K562 (cell line): Measurements from ENCODE around the gene TTC8. TPM values are rescaled to one million over a fixed set of nuclear protein-coding genes. Genes with fewer than 3 reads are reported as not detected.
A peak's percentile ranks its signal among the peaks of the same experiment; 100 is the strongest.
"Not testable (repeated sequence)": the region's sequence is repeated elsewhere in the genome, so short reads cannot be mapped to it uniquely, and the experiment has no call there.

Experiments used
- ATAC-seq: fragments of 200-7000 bp; cut with Tn5 transposase; 3 replicates; pipeline ENCODE4 v1.9.1; 2020; ENCODE audit warnings: moderate library complexity
- BruUV-seq: library from RNA; stranded (reverse); fragments of 400-500 nt; replicated peaks from 2 replicates; lab custom pipeline; 2021; lab: Mats Ljungman, UMichigan
- CTCF ChIA-PET: fragments of 300-600 bp; formaldehyde crosslinking; extraction: SDS; loops from one replicate; lab custom pipeline; 2021; ENCODE audit warnings: low intra/inter-chr PET ratio; lab: Yijun Ruan, JAX
- POLR2A ChIA-PET: fragments of 300-600, 350-650 bp; sonication (Branson Sonifier 250); formaldehyde crosslinking; extraction: SDS; loops from one replicate; lab custom pipeline; 2021; ENCODE audit warnings: antibody characterized with exemption, inconsistent platforms; lab: Yijun Ruan, JAX
- DNase-seq, 4 experiments: peaks; one replicate each; pipeline versions ENCODE4 v3.0.0 to v3.0.0-alpha.2; 2011 to 2018; ENCODE audit warnings: low spot score in 3 of 4, mixed read lengths in 3 of 4; ENCODE audit errors: extremely low read depth in 1 of 4
- FAIRE-seq: peaks from 2 replicates; lab custom pipeline; 2011; peaks lifted over from hg19 to GRCh38; lab: Jason Lieb, UNC
- H2AFZ ChIP-seq: 2 replicates; pipeline ENCODE4 v1.6.0; 2011; ENCODE audit warnings: low read depth, low read length, control low read depth, inconsistent platforms
- H3K27ac ChIP-seq: fragments of 200-600 bp; 3 replicates; pipeline ENCODE4 v1.8.0; 2011; ENCODE audit warnings: low read depth, mild to moderate bottlenecking, control low read depth, inconsistent platforms, low read length, moderate library complexity, mixed read lengths; ENCODE audit errors: extremely low read depth
- H3K27me3 ChIP-seq, 2 experiments: fragments of 300-600 bp in 1 of 2; 2 replicates in 1 of 2; 3 replicates in 1 of 2; pipeline versions ENCODE4 v1.6.0 to v1.8.0; 2011; ENCODE audit warnings: inconsistent platforms in 2 of 2, low read length in 2 of 2, mild to moderate bottlenecking in 1 of 2, mixed read lengths in 1 of 2, moderate library complexity in 1 of 2; ENCODE audit not compliant: control insufficient read depth in 2 of 2, insufficient read depth in 2 of 2
- H3K36me3 ChIP-seq: fragments of 300-600 bp; 3 replicates; pipeline ENCODE4 v1.8.0; 2011; ENCODE audit warnings: mild to moderate bottlenecking, low read length, inconsistent platforms; ENCODE audit not compliant: control insufficient read depth, insufficient read depth
- H3K4me1 ChIP-seq, 2 experiments: fragments of 200-600 bp in 1 of 2; replicated peaks in 1 of 2; 2 replicates in 1 of 2; 3 replicates in 1 of 2; pipeline versions ENCODE4 v1.5.1 to v1.8.0; 2011; ENCODE audit warnings: inconsistent platforms in 2 of 2, low read length in 2 of 2, mild to moderate bottlenecking in 1 of 2, mixed read lengths in 1 of 2, moderate library complexity in 1 of 2; ENCODE audit not compliant: control insufficient read depth in 2 of 2, insufficient read depth in 2 of 2
- H3K4me2 ChIP-seq: 2 replicates; pipeline ENCODE4 v1.6.1; 2011; ENCODE audit warnings: low read length, control low read depth, inconsistent platforms, mixed read lengths; ENCODE audit not compliant: insufficient read depth
- H3K4me3 ChIP-seq: fragments of 200-600 bp; sonication (generic), shearing (Covaris generic); 2 replicates; pipeline ENCODE4 v1.5.1; 2016; ENCODE audit warnings: control low read depth, inconsistent platforms
- H3K79me2 ChIP-seq: fragments of 200-600 bp; 3 replicates; pipeline ENCODE4 v1.8.0; 2011; ENCODE audit warnings: low read length, inconsistent platforms; ENCODE audit not compliant: control insufficient read depth, insufficient read depth
- H3K9ac ChIP-seq, 2 experiments: 2 replicates each; pipeline versions ENCODE4 v1.6.0 to v1.6.1; 2011; ENCODE audit warnings: low read depth in 2 of 2, low read length in 2 of 2, control low read depth in 1 of 2, inconsistent platforms in 1 of 2, mild to moderate bottlenecking in 1 of 2, mixed read lengths in 1 of 2; ENCODE audit not compliant: insufficient read depth in 1 of 2
- H3K9me1 ChIP-seq: one replicate; pipeline ENCODE4 v1.6.0; 2011; ENCODE audit warnings: inconsistent platforms, mild to moderate bottlenecking, low read length, moderate library complexity; ENCODE audit not compliant: control insufficient read depth, insufficient read depth
- H3K9me3 ChIP-seq: replicated peaks from 2 replicates; pipeline ENCODE4 v1.5.1; 2011; ENCODE audit warnings: low read depth, low read length, inconsistent platforms; ENCODE audit not compliant: control insufficient read depth, insufficient read depth
- H4K20me1 ChIP-seq: replicated peaks from 2 replicates; pipeline ENCODE4 v1.6.1; 2011; ENCODE audit warnings: low read length, inconsistent platforms, mixed read lengths; ENCODE audit not compliant: control insufficient read depth, insufficient read depth
- LCOR ChIP-seq: sonication (generic); formaldehyde crosslinking; IDR thresholded peaks from 2 replicates; pipeline ENCODE4 v1.8.0; 2022; ENCODE audit warnings: mild to moderate bottlenecking, missing genetic modification reagents
- MAFF ChIP-seq: IDR thresholded peaks from 2 replicates; pipeline ENCODE4 v1.6.1; 2012; ENCODE audit warnings: low read length, improper control_type of control experiment
- NONO ChIP-seq, 2 experiments: fragments of 200-400 bp in 1 of 2; fragments of 450-650 bp in 1 of 2; formaldehyde crosslinking in 1 of 2; IDR thresholded peaks; 2 replicates each; pipeline ENCODE4 v1.6.1; 2017; ENCODE audit warnings: low read depth in 2 of 2, mild to moderate bottlenecking in 2 of 2, moderate library complexity in 2 of 2, low read length in 1 of 2
- RBM25 ChIP-seq: fragments of 200-400 bp; formaldehyde crosslinking; IDR thresholded peaks from 2 replicates; pipeline ENCODE4 v1.6.1; 2018; ENCODE audit warnings: low read length, low read depth, moderate library complexity; ENCODE audit not compliant: severe bottlenecking
- RFX1 ChIP-seq: fragments of 450-650 bp; IDR thresholded peaks from 2 replicates; pipeline ENCODE4 v1.6.1; 2016; ENCODE audit warnings: mild to moderate bottlenecking, moderate library complexity
- ZNF146 ChIP-seq: IDR thresholded peaks from one replicate; pipeline ENCODE4 v1.6.1; 2018; ENCODE audit warnings: missing compliant biosample characterization; ENCODE audit not compliant: unreplicated experiment
- ZNF24 ChIP-seq: fragments of 450-650 bp; IDR thresholded peaks from 2 replicates; pipeline ENCODE4 v1.6.1; 2016
- WGBS: fragments of 100-300 bp; shearing (Covaris generic); methylation state at CpG from one replicate; pipeline ENCODE4 v1.1.6; 2016; ENCODE audit warnings: low coverage, mixed read lengths; ENCODE audit not compliant: insufficient coverage; ENCODE audit errors: missing lambda C conversion rate; 5-methylcytosine and 5-hydroxymethylcytosine counted together
- in situ Hi-C: fragments of 300-500 bp; cut with MboI; formaldehyde crosslinking; loops from 4 replicates; pipeline ENCODE4 v1.15.0; 2018; ENCODE audit warnings: inconsistent platforms, mixed read lengths
- intact Hi-C: fragments of 100-400 bp; cut with micrococcal nuclease; formaldehyde crosslinking; loops from 2 replicates; pipeline ENCODE4 v1.14.2; 2022
- polyA plus RNA-seq, 8 experiments: library from polyadenylated mRNA; depleted of rRNA in 4 of 8; stranded (reverse) in 5 of 8; unstranded in 3 of 8; fragments of >200 nt; fragmentation: Nextera tagmentation in 2 of 8; fragmentation: Illumina TruSeq in 1 of 8; extraction: Ambion mirVana in 2 of 8; extraction: Trizol in 1 of 8; gene quantifications; 2 replicates each; pipeline versions ENCODE4 v1.2.1 to v1.2.3, GENCODE V29; 2011 to 2014; ENCODE audit warnings: inconsistent platforms in 1 of 8, missing spikeins in 1 of 8
- total RNA-seq, 7 experiments: library from RNA; depleted of rRNA in 6 of 7; stranded (reverse); fragments of >200 nt in 6 of 7; fragmentation: Illumina TruSeq in 2 of 7; extraction: Trizol in 2 of 7; gene quantifications; 2 replicates each; pipeline versions ENCODE4 v1.2.1 to v1.2.3, GENCODE V29; 2011 to 2021; ENCODE audit warnings: low replicate concordance in 1 of 7

The TTC8 gene
- total and polyA plus RNA-seq, 9 of the 15 experiments (the other 6 are each of a cell fraction or from before 2014, with no cell fraction given), result 7.3 to 22.7 (median 9.6) TPM

DNA sequence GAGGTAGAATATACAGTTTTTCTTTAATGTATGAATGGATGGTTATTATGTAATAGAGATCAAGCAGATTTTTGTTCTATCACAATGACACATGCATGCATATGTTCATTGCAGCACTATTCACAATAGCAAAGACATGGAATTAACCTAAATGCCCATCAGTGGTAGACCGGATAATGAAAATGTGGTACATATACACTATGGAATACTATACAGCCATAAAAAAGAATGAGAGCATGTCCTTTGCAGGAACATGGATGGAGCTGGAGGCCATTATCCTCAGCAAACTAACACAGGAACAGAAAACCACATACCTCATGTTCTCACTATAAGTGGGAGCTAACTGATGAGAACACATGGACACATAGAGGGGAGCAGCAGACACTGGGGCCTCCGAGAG lies 34.7 kb downstream of the TTC8 start:
- H3K79me2 ChIP-seq, H3K9me1 ChIP-seq, intact Hi-C loops, H3K9me3 ChIP-seq, H3K27ac ChIP-seq, BruUV-seq, CTCF ChIA-PET, H3K4me2 ChIP-seq, H3K4me3 ChIP-seq, ATAC-seq, H4K20me1 ChIP-seq, DNase-seq, in situ Hi-C loops, POLR2A ChIA-PET, H2AFZ ChIP-seq, H3K27me3 ChIP-seq, H3K4me1 ChIP-seq, H3K9ac ChIP-seq, H3K36me3 ChIP-seq, FAIRE-seq: not testable (repeated sequence)
- WGBS, result 88% methylated on average over 2 of the region's 2 CpGs
- TF ChIP-seq RBM25 (peak; percentile 22), ZNF146 (CRISPR knock-in tag) (peak; percentile 73)

DNA sequence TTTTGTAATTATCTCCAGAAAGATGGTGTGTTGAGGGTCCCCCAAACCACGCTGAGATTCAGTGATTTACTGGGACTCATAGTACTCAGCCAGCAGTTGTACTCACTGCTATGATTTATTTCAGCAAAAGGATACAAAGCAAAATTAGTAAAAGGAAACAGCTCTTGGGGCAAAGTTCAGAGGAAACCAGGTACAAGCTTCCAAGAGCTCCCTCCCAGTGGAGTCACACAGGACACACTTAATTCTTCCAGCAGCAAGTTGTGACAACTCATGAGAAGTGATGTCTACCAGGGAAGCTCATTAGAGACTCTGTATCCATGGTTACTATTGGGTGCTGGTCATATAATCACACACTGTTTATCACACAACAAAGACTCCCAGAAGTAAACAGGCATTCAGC lies 38.7 kb downstream of the TTC8 start:
- no peaks in the 10 kb centered on the region for H3K79me2 ChIP-seq
- H4K20me1 ChIP-seq, result no peaks in the 10 kb centered on the region
- H2AFZ ChIP-seq, result no peak overlapping the region
- H3K27me3 ChIP-seq, result no peaks in the 10 kb centered on the region
- no peak overlapping the region for H3K27ac ChIP-seq
- no peak overlapping the region for H3K4me3 ChIP-seq
- ATAC-seq (no peak), FAIRE-seq (no peak), DNase-seq (no peak)
- intact Hi-C loops (no loop called here), in situ Hi-C loops (no loop called here)
- H3K4me2 ChIP-seq, result no peak overlapping the region
- BruUV-seq, result no TSS peak
- ChIA-PET POLR2A (no interaction called here), CTCF (no interaction called here)
- 0% methylated on average over 1 of the region's 1 CpG for WGBS
- H3K36me3 ChIP-seq, result no peaks in the 10 kb centered on the region
- TF ChIP-seq RFX1, result peak; percentile 55
- no peak for TF ChIP-seq LCOR (CRISPR knock-in tag)
- TF ChIP-seq MAFF, result no peak
- TF ChIP-seq NONO (IDR thresholded peaks at IDR 0.05; ENCODE audit: low read depth in 2 of 2, low read length in 1 of 2), result no peak
- no peak for TF ChIP-seq ZNF24
- TF ChIP-seq, all 486 proteins: peak for 1
- Histone ChIP-seq H3K9ac (no peak overlapping the region), H3K9me3 (no peaks in the 10 kb centered on the region), H3K9me1 (no peaks in the 10 kb centered on the region), H3K4me1 (no peaks in the 10 kb centered on the region)
